IMR-90 (cell line): Measurements from ENCODE around the gene KCTD19.

Source experiments
- CEBPB ChIP-seq: IDR thresholded peaks from 2 replicates; pipeline ENCODE4 v1.6.1; 2012; ENCODE audit warnings: low read depth, low read length, improper control_type of control experiment
- CHD1 ChIP-seq: IDR thresholded peaks from 2 replicates; pipeline ENCODE4 v1.6.1; 2012; ENCODE audit warnings: low read depth, low read length, improper control_type of control experiment
- FOS ChIP-seq: fragments of 150-350 bp; IDR thresholded peaks from 2 replicates; pipeline ENCODE4 v1.6.1; 2016; ENCODE audit warnings: low read depth, low read length
- MXI1 ChIP-seq: IDR thresholded peaks from 2 replicates; pipeline ENCODE4 v1.6.1; 2012; ENCODE audit warnings: low read depth, mild to moderate bottlenecking, low read length, moderate library complexity, borderline replicate concordance
- POLR2A ChIP-seq: IDR thresholded peaks from 2 replicates; pipeline ENCODE4 v1.6.1; 2012; ENCODE audit warnings: mild to moderate bottlenecking, low read depth, low read length
- RAD21 ChIP-seq: IDR thresholded peaks from 2 replicates; pipeline ENCODE4 v1.6.1; 2012; ENCODE audit warnings: low read length, improper control_type of control experiment
- RCOR1 ChIP-seq: IDR thresholded peaks from 2 replicates; pipeline ENCODE4 v1.6.1; 2012; ENCODE audit warnings: mild to moderate bottlenecking, low read length, improper control_type of control experiment; ENCODE audit not compliant: insufficient replicate concordance
- RFX5 ChIP-seq: IDR thresholded peaks from 2 replicates; pipeline ENCODE4 v1.8.0; 2012; ENCODE audit warnings: low read depth, mild to moderate bottlenecking, low read length, moderate library complexity
- SMC3 ChIP-seq: fragments of 150-350 bp; IDR thresholded peaks from 2 replicates; pipeline ENCODE4 v1.6.1; 2016; ENCODE audit warnings: low read depth, mild to moderate bottlenecking, antibody characterized with exemption, low read length, moderate library complexity
- TF ChIP-seq, protein P1 (sequence below): conservative IDR thresholded peaks from 2 replicates; pipeline ENCODE4 v1.5.1; 2012; ENCODE audit warnings: mild to moderate bottlenecking, low read depth, low read length, improper control_type of control experiment

DNA sequence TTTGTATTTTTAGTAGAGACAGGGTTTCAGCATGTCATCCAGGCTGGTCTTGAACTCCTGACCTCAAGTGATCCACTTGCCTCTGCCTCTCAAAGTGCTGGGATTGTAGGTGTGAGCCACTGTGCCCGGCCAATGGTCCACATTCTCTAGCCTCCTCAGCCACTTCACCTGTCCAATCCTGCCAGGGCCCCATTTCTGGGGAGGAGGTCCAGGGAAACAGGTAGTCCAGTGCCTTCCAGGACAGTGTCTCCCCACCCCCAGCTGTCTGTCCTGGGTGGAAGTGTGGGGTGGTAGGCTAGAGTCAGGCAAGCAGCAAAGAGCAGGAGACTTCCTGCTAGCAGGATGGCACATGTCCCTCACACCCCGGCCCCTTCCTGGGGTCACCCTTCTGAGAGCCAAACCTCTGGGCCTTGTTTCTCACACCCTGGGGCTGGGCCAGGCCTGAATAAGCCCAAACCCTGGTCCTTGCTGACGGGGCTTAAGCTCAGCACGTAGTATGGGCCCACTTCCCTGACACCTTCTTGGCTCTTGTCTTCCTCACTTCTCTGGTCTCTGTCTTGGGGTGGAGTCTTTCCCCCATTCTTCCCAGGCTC lies 84.3 kb downstream of the KCTD19 start:
- TF ChIP-seq FOS, result no peak
- TF ChIP-seq, protein P1, sequence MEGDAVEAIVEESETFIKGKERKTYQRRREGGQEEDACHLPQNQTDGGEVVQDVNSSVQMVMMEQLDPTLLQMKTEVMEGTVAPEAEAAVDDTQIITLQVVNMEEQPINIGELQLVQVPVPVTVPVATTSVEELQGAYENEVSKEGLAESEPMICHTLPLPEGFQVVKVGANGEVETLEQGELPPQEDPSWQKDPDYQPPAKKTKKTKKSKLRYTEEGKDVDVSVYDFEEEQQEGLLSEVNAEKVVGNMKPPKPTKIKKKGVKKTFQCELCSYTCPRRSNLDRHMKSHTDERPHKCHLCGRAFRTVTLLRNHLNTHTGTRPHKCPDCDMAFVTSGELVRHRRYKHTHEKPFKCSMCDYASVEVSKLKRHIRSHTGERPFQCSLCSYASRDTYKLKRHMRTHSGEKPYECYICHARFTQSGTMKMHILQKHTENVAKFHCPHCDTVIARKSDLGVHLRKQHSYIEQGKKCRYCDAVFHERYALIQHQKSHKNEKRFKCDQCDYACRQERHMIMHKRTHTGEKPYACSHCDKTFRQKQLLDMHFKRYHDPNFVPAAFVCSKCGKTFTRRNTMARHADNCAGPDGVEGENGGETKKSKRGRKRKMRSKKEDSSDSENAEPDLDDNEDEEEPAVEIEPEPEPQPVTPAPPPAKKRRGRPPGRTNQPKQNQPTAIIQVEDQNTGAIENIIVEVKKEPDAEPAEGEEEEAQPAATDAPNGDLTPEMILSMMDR, result no peak
- no peak for TF ChIP-seq CHD1
- TF ChIP-seq CEBPB, result no peak
- no peak for TF ChIP-seq RCOR1
- no peak for TF ChIP-seq POLR2A
- TF ChIP-seq RFX5, result no peak
- no peak for TF ChIP-seq MXI1
- no peak for TF ChIP-seq SMC3
- no peak for TF ChIP-seq RAD21
